Stimulated activated CD4-positive, alpha-beta T cell treated with anti-CD3 and anti-CD28 coated beads, Interleukin-4, amount 100 ng/mL, for 24 hours (primary cell): ENCODE measurements around the gene SDCBP2.

Source experiments
- DNase-seq: peaks from one replicate; pipeline ENCODE4 v3.0.0-alpha.2; 2020

The SDCBP2 gene

DNA sequence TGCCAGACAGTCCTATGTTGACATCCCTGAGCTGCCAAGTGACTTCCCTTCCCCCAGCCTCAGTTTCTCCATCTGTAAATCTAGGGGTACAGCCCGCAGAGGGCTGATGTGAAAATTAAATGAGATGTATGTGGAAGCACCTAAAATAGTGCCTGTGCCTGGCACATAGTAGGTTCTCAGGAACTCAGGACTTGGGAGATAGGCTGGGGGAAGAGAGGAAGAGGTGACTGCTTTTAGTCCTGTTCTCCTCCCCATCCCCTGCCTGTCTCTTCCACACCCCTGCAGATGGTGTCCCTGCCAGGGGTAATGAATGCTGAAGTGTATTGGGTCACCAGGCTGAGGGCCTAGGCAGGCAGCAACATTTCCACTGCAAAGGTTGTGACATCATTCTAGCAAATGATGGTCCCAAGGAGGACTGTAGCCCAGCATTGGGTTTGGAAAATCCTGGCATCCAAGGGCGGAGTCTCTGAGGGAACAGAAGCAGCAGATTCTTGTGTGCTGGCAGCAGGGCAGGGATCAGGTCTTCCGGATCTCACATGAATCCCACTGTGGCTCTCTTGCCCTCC, 61.0 kb downstream of the SDCBP2 start:
- DNase-seq: no peak

GRCh38 chr20:1267161-1267560, 61.8 kb downstream of the SDCBP2 start:
- no peak for DNase-seq

GRCh38 chr20:1266167-1266973, 62.6 kb downstream of the SDCBP2 start, which contains the start of gene SNPH:
TSS of gene SNPH (plus strand) at chr20:1266294. CDS start at chr20:1296240, 29,946 bp downstream.
- DNase-seq: peak; percentile 71

- DNase-seq: no peak
Observed at GRCh38 chr20:1265916-1266166, 63.1 kb downstream of the SDCBP2 start.

GRCh38 chr20:1265226-1265915, 63.6 kb downstream of the SDCBP2 start:
- DNase-seq: no peak

- no peak for DNase-seq
Observed at GRCh38 chr20:1264727-1265126, 64.2 kb downstream of the SDCBP2 start.

GRCh38 chr20:1263853-1264252, 65.1 kb downstream of the SDCBP2 start:
- no peak for DNase-seq
